GM18951 (cell line): ENCODE results near the gene ZDHHC19.

Source experiments
- POLR2A ChIP-seq: IDR thresholded peaks from 4 replicates; pipeline ENCODE4 v1.6.1; 2011; ENCODE audit warnings: mild to moderate bottlenecking; ENCODE audit not compliant: insufficient read length, insufficient read depth; ENCODE audit errors: extremely low read depth
- in situ Hi-C: fragments of 300-500 bp; cut with MboI; formaldehyde crosslinking; loops from one replicate; pipeline ENCODE4 v1.12.0; 2022; ENCODE audit warnings: low sequenced_read_pairs, mixed read lengths, inconsistent platforms; ENCODE audit not compliant: unreplicated experiment

ZDHHC19 gene

GRCh38 chr3:196150481-196150880, 60.7 kb downstream of the ZDHHC19 start:
- no peak for TF ChIP-seq POLR2A
- in situ Hi-C loops = no loop called here

GRCh38 chr3:196149831-196150301, 61.3 kb downstream of the ZDHHC19 start:
- TF ChIP-seq POLR2A = no peak
- in situ Hi-C loops = no loop called here

GRCh38 chr3:196149375-196149774, 61.8 kb downstream of the ZDHHC19 start:
- no peak for TF ChIP-seq POLR2A
- in situ Hi-C loops = no loop called here
